Astrocyte of the cerebellum (primary cell): ENCODE results near the gene PGAP2.

Source experiments
- DNase-seq: peaks from one replicate; pipeline ENCODE4 v3.0.0-alpha.2; 2011; ENCODE audit warnings: low read depth
- H3K4me3 ChIP-seq: 2 replicates; pipeline ENCODE4 v1.5.1; 2011; ENCODE audit warnings: mild to moderate bottlenecking, low read depth, low read length, moderate library complexity
- CTCF ChIP-seq: IDR thresholded peaks from 2 replicates; pipeline ENCODE4 v1.5.1; 2012; ENCODE audit warnings: low read length, low read depth, moderate library complexity, mild to moderate bottlenecking; ENCODE audit errors: missing control alignments
- in situ Hi-C: cut with HindIII; loops from 2 replicates; pipeline ENCODE4 v1.10.0; 2017; ENCODE audit warnings: low sequenced_read_pairs

The PGAP2 gene

GRCh38 chr11:3854660-3854976 lies 46.3 kb downstream of the PGAP2 start:
- DNase-seq: no peak
- H3K4me3 ChIP-seq: no peak overlapping the region
- TF ChIP-seq CTCF: no peak
- in situ Hi-C loops: loop anchor here (10.0 kb wide), 1 partner anchor 200 kb away; no protein-coding TSS in a partner anchor

GRCh38 chr11:3854977-3855807 lies 46.8 kb downstream of the PGAP2 start, which contains the start of gene STIM1:
Gene STIM1, plus strand, starts transcription at chr11:3855664. Its CDS starts 607 bp downstream, at chr11:3856271.
- H3K4me3 ChIP-seq: peak within 1 kb of the TSS; percentile 92
- DNase-seq: peak; percentile 83
- TF ChIP-seq CTCF: peak; percentile 89
- in situ Hi-C loops: loop anchor here (10.0 kb wide), 1 partner anchor 200 kb away; no protein-coding TSS in a partner anchor

- in situ Hi-C loops: loop anchor here (10.0 kb wide), 1 partner anchor 199 kb away; no protein-coding TSS in a partner anchor
- H3K4me3 ChIP-seq: peak overlapping the region; percentile 92
- no peak for DNase-seq
- no peak for TF ChIP-seq CTCF
Measured at GRCh38 chr11:3855808-3856491, 47.6 kb downstream of the PGAP2 start.

GRCh38 chr11:3856856-3857553 lies 48.6 kb downstream of the PGAP2 start:
- no peak for DNase-seq
- in situ Hi-C loops: loop anchor here (10.0 kb wide), 1 partner anchor 198 kb away; no protein-coding TSS in a partner anchor

GRCh38 chr11:3857628-3858027 lies 49.3 kb downstream of the PGAP2 start:
- H3K4me3 ChIP-seq: no peak overlapping the region
- DNase-seq: no peak
- in situ Hi-C loops: loop anchor here (10.0 kb wide), 1 partner anchor 197 kb away; no protein-coding TSS in a partner anchor
- no peak for TF ChIP-seq CTCF

More at GRCh38 chr11:3856856-3857553, 48.6 kb downstream of the PGAP2 start:
- peak overlapping the region; percentile 92 for H3K4me3 ChIP-seq
- no peak for TF ChIP-seq CTCF

- H3K4me3 ChIP-seq: no peak overlapping the region
- TF ChIP-seq CTCF: no peak
- DNase-seq: no peak
- in situ Hi-C loops: loop anchor here (10.0 kb wide), 1 partner anchor 195 kb away; no protein-coding TSS in a partner anchor
Measured at GRCh38 chr11:3859373-3859881, 51.1 kb downstream of the PGAP2 start.
